Cardiac fibroblast (primary cell): ENCODE results near the gene TMTC2.
A peak's percentile ranks its signal among the peaks of the same experiment; 100 is the strongest.

Experiments used
- DNase-seq, 2 donors: peaks; one replicate each; pipeline versions ENCODE4 v3.0.0 to v3.0.0-alpha.2; 2010; ENCODE audit warnings: low read depth in 2 of 2
- H3K4me3 ChIP-seq, 2 donors: replicated peaks in 1 of 2; 1 replicate in 1 of 2; 2 replicates in 1 of 2; pipeline ENCODE4 v1.5.1; 2011; ENCODE audit warnings: low read depth in 2 of 2, low read length in 2 of 2, mild to moderate bottlenecking in 2 of 2, moderate library complexity in 1 of 2
- TF ChIP-seq, protein P1 (sequence below): IDR thresholded peaks from one replicate; pipeline ENCODE4 v1.5.1; 2011; ENCODE audit warnings: low read depth, mild to moderate bottlenecking, low read length, inconsistent platforms

TMTC2 gene

DNA sequence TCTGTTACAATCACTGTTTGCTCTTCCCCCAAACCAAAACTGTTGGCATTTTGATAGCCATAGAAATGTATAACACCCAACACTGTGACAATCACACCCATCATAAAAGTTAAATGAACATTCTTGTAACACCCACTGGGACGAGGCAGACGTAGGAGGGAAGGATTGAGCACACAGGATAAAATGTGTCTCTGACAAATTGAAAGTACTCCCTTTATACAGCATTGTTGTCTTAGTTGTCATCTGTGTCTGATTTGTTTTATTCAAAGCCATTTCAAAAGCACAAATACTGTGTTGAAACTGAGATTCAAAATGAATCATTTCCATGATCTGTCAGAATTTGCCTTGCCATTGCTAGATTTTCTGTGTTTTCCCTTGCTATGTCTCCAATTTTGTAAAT is 436.3 kb downstream of the TMTC2 start:
- peak; percentile 1 to 6 for DNase-seq
- H3K4me3 ChIP-seq: no peak overlapping the region
- TF ChIP-seq, protein P1, sequence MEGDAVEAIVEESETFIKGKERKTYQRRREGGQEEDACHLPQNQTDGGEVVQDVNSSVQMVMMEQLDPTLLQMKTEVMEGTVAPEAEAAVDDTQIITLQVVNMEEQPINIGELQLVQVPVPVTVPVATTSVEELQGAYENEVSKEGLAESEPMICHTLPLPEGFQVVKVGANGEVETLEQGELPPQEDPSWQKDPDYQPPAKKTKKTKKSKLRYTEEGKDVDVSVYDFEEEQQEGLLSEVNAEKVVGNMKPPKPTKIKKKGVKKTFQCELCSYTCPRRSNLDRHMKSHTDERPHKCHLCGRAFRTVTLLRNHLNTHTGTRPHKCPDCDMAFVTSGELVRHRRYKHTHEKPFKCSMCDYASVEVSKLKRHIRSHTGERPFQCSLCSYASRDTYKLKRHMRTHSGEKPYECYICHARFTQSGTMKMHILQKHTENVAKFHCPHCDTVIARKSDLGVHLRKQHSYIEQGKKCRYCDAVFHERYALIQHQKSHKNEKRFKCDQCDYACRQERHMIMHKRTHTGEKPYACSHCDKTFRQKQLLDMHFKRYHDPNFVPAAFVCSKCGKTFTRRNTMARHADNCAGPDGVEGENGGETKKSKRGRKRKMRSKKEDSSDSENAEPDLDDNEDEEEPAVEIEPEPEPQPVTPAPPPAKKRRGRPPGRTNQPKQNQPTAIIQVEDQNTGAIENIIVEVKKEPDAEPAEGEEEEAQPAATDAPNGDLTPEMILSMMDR: no peak

DNA sequence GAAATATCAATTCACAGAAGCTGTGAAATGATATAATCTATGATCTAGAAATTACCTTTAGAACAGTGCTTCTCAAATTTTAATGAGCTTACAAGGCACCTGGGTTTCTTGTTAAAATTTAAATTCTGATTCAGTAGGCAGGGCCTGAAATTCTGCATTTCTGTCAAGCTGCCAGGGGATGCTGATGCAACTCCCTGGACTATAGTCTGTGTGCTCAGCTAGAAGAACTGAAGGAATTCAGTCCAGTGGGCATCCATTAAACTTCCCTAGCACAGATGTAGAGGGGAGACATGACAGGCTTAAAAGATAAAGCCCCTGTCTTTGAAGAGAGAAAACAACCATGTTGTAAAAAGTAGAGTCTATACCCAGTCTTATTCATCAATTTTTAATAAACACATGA is 441.8 kb downstream of the TMTC2 start:
- H3K4me3 ChIP-seq: no peak overlapping the region
- peak; percentile 4 to 49 for DNase-seq
- TF ChIP-seq, protein P1: no peak

DNA sequence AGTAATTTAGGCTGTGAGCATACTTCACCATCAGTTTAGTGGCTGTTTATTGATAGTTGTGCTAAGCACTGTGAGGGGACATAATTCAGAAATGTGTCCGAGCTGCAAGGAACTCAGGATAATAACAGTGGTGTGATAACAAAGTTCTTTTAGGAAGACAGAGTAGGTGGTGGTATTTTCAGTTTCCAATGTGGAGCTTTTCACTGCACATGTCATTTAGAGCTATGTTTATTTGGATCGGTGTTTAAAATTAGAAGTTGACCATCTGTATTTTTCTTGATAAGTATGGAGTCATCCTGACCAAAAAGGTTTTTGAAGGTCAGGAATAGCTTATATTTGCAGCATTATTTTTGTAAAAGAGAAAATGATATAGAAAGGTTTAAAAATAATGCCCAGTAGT is 443.5 kb downstream of the TMTC2 start:
- TF ChIP-seq, protein P1: no peak
- no peak overlapping the region for H3K4me3 ChIP-seq
- DNase-seq: no peak

DNA sequence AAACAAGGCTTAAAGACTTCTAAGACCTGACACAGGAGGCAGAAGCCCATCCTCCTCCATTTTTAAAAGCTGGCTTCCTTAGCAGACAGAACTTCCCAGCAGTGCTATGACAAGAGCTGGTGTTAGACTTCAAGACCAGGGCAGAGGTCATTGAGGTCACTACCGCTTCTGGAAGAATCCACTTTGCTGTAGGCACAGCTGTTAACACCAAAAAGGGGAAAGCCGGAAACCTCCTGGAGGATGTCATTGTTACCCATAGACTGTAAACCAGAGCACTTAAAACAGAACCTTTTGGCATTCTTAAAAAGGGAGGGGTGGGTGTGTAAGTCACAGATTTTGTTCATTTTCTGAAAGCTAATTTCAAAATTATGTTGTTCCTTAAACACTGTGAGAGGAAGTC is 445.7 kb downstream of the TMTC2 start:
- TF ChIP-seq, protein P1: no peak
- H3K4me3 ChIP-seq: no peak overlapping the region
- DNase-seq: no peak

DNA sequence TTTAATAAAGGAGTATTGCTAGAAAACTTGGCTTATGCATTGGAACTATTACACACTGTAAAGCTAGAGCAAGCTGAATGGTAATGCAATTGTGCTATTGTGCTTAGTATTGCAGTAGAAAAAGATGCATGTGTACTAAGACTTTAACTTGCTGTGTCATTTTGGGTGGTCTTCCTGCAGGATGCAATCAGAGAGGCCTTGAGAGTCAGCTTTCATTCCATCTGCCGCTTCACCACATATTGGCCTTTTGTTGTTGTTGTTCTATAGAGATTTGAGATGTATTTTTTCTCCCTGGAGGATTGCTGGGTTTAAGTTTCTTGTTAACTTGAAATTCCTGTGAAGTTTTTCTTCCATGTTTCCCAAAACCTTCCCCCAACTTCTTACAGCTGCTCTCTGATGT is 449.7 kb downstream of the TMTC2 start:
- TF ChIP-seq, protein P1: no peak
- H3K4me3 ChIP-seq: no peak overlapping the region
- DNase-seq: no peak

DNA sequence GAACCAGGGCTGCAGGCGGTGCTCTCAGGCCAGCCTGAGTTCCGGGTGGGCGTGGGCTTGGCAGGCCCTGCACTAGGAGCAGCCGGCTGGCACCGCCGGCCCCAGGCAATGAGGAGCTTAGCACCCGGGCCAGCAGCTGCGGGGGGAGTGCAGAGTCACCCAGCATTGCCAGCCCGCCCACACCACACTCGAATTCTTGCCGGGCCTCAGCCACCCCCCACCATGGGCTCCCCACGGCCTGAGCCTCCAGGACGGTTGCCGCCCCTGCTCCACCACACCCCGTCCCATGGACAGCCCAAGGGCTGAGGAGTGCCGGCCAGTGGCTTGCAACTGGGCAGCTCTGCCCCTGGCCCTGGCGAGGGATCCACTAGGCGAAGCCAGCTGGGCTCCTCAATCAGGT is 453.4 kb downstream of the TMTC2 start:
- H3K4me3 ChIP-seq: no peak overlapping the region
- TF ChIP-seq, protein P1: no peak
- DNase-seq: no peak

DNA sequence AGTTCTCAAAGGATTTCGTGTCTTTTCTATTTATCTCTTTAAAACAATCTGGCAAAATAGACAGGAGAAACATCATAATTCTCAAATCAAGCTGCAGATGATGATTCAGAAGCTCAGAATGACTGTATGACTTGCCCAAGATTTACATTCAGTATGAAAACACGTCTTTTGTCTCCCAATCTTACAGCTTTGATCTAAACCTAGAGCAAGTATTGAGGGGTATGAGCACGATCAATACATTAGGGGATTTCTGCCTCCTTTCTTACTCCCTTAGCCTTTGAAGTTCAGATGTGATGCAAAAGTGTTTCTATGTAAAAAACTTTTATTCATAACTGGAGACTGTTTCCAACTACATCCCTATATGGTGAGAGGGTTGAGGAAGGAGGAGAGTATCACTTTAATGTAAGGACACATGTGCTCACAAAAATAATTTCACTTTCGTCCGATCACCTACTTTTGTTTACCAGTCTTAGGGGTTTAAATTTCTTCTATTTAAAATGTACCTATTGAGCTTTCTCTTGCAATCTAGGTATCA is 454.8 kb downstream of the TMTC2 start:
- DNase-seq: no peak
- TF ChIP-seq, protein P1: no peak
- no peak overlapping the region for H3K4me3 ChIP-seq
